Epithelial cell of proximal tubule (primary cell): ENCODE results near the gene ACOXL. TPM values are rescaled to one million over a fixed set of nuclear protein-coding genes. Genes with fewer than 3 reads are reported as not detected.

Source experiments
- DNase-seq: peaks from one replicate; pipeline ENCODE4 v3.0.0-alpha.2; 2011; ENCODE audit warnings: low read depth
- H3K4me3 ChIP-seq: 2 replicates; pipeline ENCODE4 v1.5.1; 2011; ENCODE audit warnings: low read depth, mild to moderate bottlenecking, low read length
- CTCF ChIP-seq: conservative IDR thresholded peaks from 2 replicates; pipeline ENCODE4 v1.5.1; 2012; ENCODE audit warnings: low read depth, mild to moderate bottlenecking, low read length
- total RNA-seq: library from RNA; depleted of rRNA; stranded (reverse); fragments of >200 nt; gene quantifications from 2 replicates; pipeline ENCODE4 v1.2.3, GENCODE V29; 2015

ACOXL gene
- total RNA-seq, 1 donor from 2014 or later, result 0.06 TPM

DNA sequence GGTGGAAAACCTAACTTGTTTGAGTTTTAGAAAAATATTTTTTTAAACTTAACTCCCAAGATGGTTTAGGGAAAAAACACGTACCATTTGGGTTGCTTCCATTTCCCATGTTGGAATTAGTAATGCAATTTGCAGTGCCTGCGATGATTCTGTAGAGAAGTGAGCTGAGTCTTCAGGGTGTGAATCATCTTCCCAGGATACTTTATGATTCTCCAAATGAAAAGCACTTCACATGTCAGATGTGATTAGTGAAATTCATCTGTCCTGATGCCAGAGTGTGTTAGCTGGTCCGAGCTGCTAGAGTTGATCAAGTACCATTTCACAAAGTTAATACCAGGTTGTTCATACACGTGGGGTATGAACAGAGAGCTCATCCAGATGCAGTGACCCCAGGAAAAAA lies 59.1 kb downstream of the ACOXL start:
- DNase-seq, result no peak
- no peak for TF ChIP-seq CTCF
- no peak overlapping the region for H3K4me3 ChIP-seq

- TF ChIP-seq CTCF, result no peak
- no peak for DNase-seq
- no peak overlapping the region for H3K4me3 ChIP-seq
Observed at GRCh38 chr2:110793034-110793433, 60.7 kb downstream of the ACOXL start.

DNA sequence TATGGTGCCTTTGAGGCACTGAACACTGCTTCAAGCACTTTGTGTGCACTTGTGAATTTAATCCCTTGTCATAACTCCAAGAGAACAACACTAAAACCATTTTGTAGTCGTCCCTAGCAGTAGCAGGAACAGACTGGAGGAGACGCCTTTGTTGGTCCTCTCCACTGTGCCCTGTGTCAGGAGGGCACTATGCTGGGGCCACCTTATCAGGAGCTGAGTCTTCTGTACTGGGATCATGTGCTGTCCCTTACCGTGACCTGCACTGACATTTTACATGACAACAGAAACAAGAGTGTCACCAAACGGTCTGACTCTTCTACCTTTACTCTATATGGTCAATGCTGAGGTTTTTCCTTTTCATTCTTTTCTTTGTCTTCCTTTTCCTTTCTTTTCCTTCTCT lies 62.0 kb downstream of the ACOXL start:
- no peak overlapping the region for H3K4me3 ChIP-seq
- no peak for DNase-seq
- TF ChIP-seq CTCF, result no peak

- TF ChIP-seq CTCF, result no peak
- no peak overlapping the region for H3K4me3 ChIP-seq
- DNase-seq, result no peak
Observed at GRCh38 chr2:110794951-110795350, 62.6 kb downstream of the ACOXL start.

DNA sequence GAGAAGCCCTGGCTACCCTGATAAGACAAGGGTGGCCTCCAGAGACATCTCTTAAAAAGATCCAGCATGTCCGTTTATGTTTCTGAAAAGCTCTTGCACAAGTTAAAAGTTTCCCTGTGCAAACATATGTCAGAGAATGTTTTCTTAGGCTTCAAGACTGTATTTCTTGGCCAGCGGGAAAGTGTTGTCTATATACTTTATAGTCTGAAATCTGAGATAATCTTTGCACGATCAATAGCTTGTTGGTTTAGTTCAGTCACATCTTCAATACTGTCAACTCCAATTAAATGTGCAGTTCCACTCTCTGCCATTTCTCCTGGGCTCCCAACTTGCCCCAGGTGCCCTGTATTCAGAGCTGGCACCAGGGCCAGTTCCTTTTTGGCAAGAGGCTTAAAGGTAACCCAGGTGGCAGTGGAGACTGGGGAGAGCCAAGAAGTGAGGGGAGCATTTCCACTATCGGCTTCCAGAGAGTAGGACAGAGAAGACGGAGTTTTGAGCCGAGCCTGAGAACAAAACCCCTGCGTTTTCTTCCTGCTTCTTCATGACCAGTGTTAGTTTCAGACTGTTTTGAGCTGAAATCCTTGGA lies 64.4 kb downstream of the ACOXL start:
- H3K4me3 ChIP-seq, result no peak overlapping the region
- TF ChIP-seq CTCF, result no peak
- DNase-seq, result no peak

- H3K4me3 ChIP-seq, result no peak overlapping the region
- no peak for TF ChIP-seq CTCF
- no peak for DNase-seq
Observed at GRCh38 chr2:110799376-110799775, 67.0 kb downstream of the ACOXL start.

DNA sequence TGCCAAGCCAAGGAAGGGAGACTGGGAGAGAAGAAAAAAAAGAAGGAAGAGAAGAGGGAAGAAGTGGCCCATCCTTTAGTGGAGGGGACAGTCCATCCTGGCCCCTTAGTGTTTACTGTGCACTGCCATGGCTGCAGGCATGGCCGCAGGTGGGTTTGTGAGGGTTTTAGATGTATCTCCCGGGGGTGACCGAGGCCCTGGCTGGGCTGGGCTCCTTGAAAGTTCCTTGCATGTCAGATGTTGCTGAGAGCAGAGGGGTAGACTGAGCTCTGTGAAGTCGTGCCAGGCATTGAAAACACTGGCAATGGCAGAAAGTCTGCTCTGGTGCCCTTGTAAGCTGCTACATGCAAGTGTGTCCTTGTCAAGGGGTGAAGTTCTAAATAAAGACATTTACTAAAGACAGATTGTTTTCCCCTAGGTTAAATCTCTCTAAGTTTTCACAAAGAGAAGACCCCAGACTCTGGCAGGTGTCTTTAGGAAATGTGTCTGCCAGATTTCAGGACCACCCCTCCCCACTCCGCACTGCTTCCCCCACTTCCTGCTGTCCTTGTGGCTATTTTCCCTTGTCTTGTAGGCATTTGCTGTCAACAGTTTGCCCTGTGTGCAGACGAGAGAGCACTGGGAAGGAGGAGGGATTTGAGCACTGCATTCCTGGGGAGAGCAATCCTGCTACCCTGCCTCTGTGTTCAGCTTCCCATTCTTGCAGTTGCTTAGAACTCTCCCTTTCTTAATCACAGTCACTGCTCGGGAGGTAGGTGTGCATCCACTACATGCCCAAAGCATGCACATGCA lies 68.4 kb downstream of the ACOXL start:
- H3K4me3 ChIP-seq, result no peak overlapping the region
- DNase-seq, result no peak

More for the DNA sequence above, 68.4 kb downstream of the ACOXL start:
- no peak for TF ChIP-seq CTCF
